ENCODE data around the gene TRIB2. TPM values are rescaled to one million over a fixed set of nuclear protein-coding genes. Genes with fewer than 3 reads are reported as not detected.

Gene TRIB2
- total and polyA plus RNA-seq, 4 donors: 23.3 to 75.7 (median 51.5) TPM

DNA sequence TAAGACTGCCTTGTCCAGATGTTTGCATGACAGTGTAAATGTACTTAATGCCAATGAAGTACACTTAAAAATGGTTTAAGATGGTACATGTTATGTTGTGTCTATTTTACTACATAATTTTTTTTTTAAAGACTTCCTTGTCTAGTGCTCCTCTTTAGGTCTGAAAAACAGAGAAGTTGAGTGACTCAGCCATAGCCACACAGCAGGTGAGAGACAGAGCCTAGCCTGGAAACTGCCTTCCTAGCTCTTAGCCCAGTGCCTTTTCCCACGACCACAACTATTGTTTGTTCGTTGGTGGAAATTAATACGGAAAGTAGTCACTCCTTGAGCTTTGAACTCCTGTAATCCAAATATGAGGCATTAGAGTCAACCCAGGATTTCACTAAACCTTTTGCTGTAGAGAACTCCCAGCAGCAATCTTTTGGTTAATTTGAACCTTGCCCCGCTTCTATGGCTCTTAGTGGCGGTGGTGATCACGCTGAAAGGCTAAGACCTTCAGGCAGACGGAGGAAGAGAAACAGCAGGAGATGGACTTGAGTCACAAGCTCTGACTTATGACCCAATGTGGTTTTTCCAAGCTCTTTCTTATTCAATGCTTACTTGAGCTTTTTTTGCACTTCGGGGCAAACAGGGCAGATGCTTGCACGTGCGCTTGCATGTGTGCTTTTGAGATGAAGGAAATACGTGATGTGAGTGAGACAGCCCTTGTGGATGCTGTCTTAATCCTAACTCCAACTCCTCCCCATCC, 21.2 kb downstream of the TRIB2 start:
- Histone ChIP-seq H3K27me3 (ENCODE audit: control insufficient read depth in 1 of 2, insufficient read depth in 2 of 2, low read length in 1 of 2) (no peaks in the 10 kb centered on the region), H3K9me3 (ENCODE audit: control insufficient read depth, low read length) (no peaks in the 10 kb centered on the region), H3K4me1 (ENCODE audit: control insufficient read depth in 1 of 2, insufficient read depth in 2 of 2, low read length in 2 of 2) (no peaks in the 10 kb centered on the region), H3K36me3 (ENCODE audit: control insufficient read depth in 1 of 2, insufficient read depth in 2 of 2, low read length in 1 of 2) (peaks cover 1 to 2% of the 10 kb centered on the region in 2 donors), H3K4me3 (ENCODE audit: low read length in 2 of 2) (no peak overlapping the region), H3K27ac (ENCODE audit: low read depth in 1 of 2, low read length in 2 of 2) (no peak overlapping the region)
- ATAC-seq (ENCODE audit: low FRiP score) (no peak), DNase-seq (no peak)
- 83 to 85% methylated on average over 11 of the region's 11 CpGs for WGBS, 2 donors
- intact Hi-C loops (cut with DNase I): no loop called here

DNA sequence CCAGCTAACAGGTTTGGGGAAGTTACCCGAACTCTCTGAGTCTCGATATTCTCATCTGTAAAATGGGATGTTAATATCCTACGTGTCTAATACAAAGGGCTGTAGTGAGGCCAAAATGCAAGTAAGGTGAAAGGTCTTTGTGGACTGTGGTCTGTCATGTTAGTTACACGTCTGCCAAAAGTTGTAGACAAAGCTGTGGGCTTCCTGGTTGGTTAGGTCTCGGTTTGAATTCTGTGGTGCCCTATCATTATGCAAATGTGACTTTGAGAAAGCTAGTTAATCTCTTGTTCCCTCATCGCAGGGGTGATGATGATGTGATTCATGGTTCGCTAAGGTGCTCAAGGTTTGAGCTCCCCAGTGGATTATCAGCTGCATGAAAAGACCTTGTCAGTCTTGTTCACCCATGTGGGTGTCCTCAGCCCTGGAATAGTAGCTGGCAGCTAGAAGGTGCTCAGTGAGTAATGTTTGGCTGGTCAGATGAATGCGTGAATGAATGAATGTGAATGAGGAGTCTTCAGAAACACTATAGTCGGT, 23.1 kb downstream of the TRIB2 start:
- Histone ChIP-seq H3K27ac (ENCODE audit: low read depth in 1 of 2, low read length in 2 of 2) (no peak overlapping the region), H3K36me3 (ENCODE audit: control insufficient read depth in 1 of 2, insufficient read depth in 2 of 2, low read length in 1 of 2) (peaks cover 1 to 2% of the 10 kb centered on the region in 2 donors)
- intact Hi-C loops (cut with DNase I): no loop called here

DNA sequence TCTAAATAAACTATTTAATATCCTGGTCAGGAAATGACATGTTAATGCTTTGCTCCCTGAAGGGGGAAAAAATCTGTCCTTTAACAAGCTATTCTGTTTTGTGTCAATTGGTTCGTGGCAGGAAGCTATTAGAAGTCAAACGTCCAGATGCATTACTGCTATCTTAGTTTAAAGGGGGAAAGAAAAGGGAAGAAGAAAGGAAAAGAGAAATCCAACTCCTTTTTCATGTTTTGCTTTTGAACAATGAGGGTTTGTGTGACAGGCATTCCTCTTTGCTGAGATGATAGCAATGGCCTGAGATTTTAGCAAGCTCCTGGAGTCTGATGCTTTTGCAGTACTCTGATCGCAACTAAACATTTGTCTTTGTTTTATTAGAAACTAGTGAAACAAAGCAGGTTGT, 24.6 kb downstream of the TRIB2 start:
- no peaks in the 10 kb centered on the region for H3K4me1 ChIP-seq (ENCODE audit: control insufficient read depth in 1 of 2, insufficient read depth in 2 of 2, low read length in 2 of 2)
- no peak overlapping the region for H3K4me3 ChIP-seq (ENCODE audit: low read length in 2 of 2)
- no peaks in the 10 kb centered on the region for H3K27me3 ChIP-seq (ENCODE audit: control insufficient read depth in 1 of 2, insufficient read depth in 2 of 2, low read length in 1 of 2)
- DNase-seq (no peak), ATAC-seq (ENCODE audit: low FRiP score) (no peak)
- peaks cover 0 to 2% of the 10 kb centered on the region in 2 donors for H3K36me3 ChIP-seq (ENCODE audit: control insufficient read depth in 1 of 2, insufficient read depth in 2 of 2, low read length in 1 of 2)
- H3K9me3 ChIP-seq (ENCODE audit: control insufficient read depth, low read length): no peaks in the 10 kb centered on the region
- WGBS, 2 donors: 61 to 62% methylated on average over 3 of the region's 3 CpGs
- no peak overlapping the region for H3K27ac ChIP-seq (ENCODE audit: low read depth in 1 of 2, low read length in 2 of 2)
- intact Hi-C loops (cut with DNase I): no loop called here

More for the DNA sequence above, 23.1 kb downstream of the TRIB2 start:
- WGBS, 2 donors: 93 to 94% methylated on average over 9 of the region's 9 CpGs
- Histone ChIP-seq H3K9me3 (ENCODE audit: control insufficient read depth, low read length) (no peaks in the 10 kb centered on the region), H3K27me3 (ENCODE audit: control insufficient read depth in 1 of 2, insufficient read depth in 2 of 2, low read length in 1 of 2) (no peaks in the 10 kb centered on the region), H3K4me1 (ENCODE audit: control insufficient read depth in 1 of 2, insufficient read depth in 2 of 2, low read length in 2 of 2) (no peaks in the 10 kb centered on the region), H3K4me3 (ENCODE audit: low read length in 2 of 2) (no peak overlapping the region)
- DNase-seq (no peak), ATAC-seq (ENCODE audit: low FRiP score) (no peak)

DNA sequence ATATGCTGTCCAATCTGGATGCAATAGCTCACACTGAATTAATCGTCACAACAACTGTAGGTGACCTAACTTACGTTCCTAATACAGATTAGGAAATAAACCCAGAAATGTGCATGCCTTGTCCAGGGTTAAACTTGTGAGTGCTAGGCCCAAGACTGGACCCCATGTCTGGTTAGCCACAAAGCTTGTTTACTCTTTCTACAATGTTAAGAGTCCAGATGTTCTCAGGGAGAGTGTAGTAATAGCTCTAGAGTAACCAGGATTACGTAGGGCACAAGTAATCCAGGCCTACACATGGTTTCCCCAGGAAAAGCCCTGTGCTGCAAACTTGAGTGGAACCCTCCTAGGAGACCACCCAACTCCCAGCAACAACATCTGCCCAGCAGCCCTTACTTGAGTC, 26.2 kb downstream of the TRIB2 start:
- 84 to 90% methylated on average over 3 of the region's 3 CpGs for WGBS, 2 donors
- no peaks in the 10 kb centered on the region for H3K4me1 ChIP-seq (ENCODE audit: control insufficient read depth in 1 of 2, insufficient read depth in 2 of 2, low read length in 2 of 2)
- ATAC-seq (ENCODE audit: low FRiP score) (no peak), DNase-seq (no peak)
- intact Hi-C loops (cut with DNase I): no loop called here
- H3K27me3 ChIP-seq (ENCODE audit: control insufficient read depth in 1 of 2, insufficient read depth in 2 of 2, low read length in 1 of 2): no peaks in the 10 kb centered on the region
- H3K36me3 ChIP-seq (ENCODE audit: control insufficient read depth in 1 of 2, insufficient read depth in 2 of 2, low read length in 1 of 2): peaks cover 0 to 2% of the 10 kb centered on the region in 2 donors
- no peak overlapping the region for H3K27ac ChIP-seq (ENCODE audit: low read depth in 1 of 2, low read length in 2 of 2)
- no peak overlapping the region for H3K4me3 ChIP-seq (ENCODE audit: low read length in 2 of 2)
- peaks cover 2% of the 10 kb centered on the region for H3K9me3 ChIP-seq (ENCODE audit: control insufficient read depth, low read length)

DNA sequence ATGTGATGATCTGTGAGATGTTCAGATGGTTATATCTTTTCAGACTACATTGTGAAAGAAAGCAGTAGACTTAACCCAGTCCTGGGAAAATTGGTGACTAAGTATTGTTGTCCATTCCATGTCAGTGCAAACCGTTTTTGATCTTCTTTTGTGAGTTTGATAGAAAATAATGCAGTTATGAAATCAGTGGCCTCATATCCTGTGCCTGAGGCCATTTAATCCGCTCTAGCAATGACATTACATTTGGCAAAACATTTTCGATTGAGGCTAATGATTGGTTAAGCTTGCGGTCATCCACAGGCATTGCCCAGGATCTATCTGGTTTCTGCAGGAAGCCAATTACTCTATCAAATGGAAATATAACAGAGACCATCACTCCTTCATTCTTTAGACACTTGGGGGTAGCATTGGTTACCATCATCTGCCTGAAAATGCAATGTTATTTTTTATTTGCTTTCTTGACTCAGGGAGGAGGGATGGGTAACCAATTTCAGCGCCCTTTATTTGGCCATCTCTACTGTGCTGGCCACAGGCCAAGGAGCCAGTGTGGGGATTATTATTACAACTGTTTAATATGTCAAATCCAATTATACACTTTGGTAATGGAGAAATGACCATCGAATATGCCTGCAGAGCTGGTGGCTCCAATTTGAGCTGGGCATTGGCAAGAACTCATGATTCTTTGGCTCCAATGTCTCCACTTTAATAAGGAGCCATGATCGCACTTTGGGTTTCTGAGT, 33.6 kb downstream of the TRIB2 start:
- Histone ChIP-seq H3K27me3 (ENCODE audit: control insufficient read depth in 1 of 2, insufficient read depth in 2 of 2, low read length in 1 of 2) (no peaks in the 10 kb centered on the region), H3K4me3 (ENCODE audit: low read length in 2 of 2) (no peak overlapping the region), H3K9me3 (ENCODE audit: control insufficient read depth, low read length) (peaks cover 2% of the 10 kb centered on the region), H3K4me1 (ENCODE audit: control insufficient read depth in 1 of 2, insufficient read depth in 2 of 2, low read length in 2 of 2) (no peaks in the 10 kb centered on the region), H3K27ac (ENCODE audit: low read depth in 1 of 2, low read length in 2 of 2) (no peak overlapping the region), H3K36me3 (ENCODE audit: control insufficient read depth in 1 of 2, insufficient read depth in 2 of 2, low read length in 1 of 2) (peaks cover 0 to 2% of the 10 kb centered on the region in 2 donors)
- 83 to 85% methylated on average over 7 of the region's 7 CpGs for WGBS, 2 donors
- intact Hi-C loops (cut with DNase I): no loop called here
- ATAC-seq (ENCODE audit: low FRiP score) (no peak), DNase-seq (no peak)

DNA sequence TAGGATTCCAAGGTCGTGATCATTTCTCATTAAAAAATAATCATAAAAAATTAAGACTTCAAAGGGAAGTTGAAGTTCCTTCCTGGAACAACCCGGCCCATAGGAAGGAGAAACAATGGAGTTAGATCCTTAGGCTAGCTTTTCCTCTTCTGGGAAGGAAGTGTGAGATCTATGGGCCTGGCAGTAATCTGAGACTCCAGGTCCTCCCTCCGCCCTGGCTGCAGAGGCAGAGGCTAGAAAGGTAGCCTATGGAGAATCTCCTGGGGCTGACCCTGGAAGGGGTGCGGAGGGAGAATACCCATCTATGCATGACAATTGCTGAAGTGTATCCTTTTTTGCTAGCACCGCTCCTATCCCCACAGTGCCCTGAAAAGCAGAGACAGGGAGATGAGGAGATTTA, 37.9 kb downstream of the TRIB2 start:
- ATAC-seq (ENCODE audit: low FRiP score): no peak
- Histone ChIP-seq H3K36me3 (ENCODE audit: control insufficient read depth in 1 of 2, insufficient read depth in 2 of 2, low read length in 1 of 2) (no peaks in the 10 kb centered on the region), H3K4me3 (ENCODE audit: low read length in 2 of 2) (no peak overlapping the region), H3K9me3 (ENCODE audit: control insufficient read depth, low read length) (no peaks in the 10 kb centered on the region), H3K27ac (ENCODE audit: low read depth in 1 of 2, low read length in 2 of 2) (no peak overlapping the region), H3K4me1 (ENCODE audit: control insufficient read depth in 1 of 2, insufficient read depth in 2 of 2, low read length in 2 of 2) (no peaks in the 10 kb centered on the region), H3K27me3 (ENCODE audit: control insufficient read depth in 1 of 2, insufficient read depth in 2 of 2, low read length in 1 of 2) (no peaks in the 10 kb centered on the region)
- 95 to 96% methylated on average over 5 of the region's 5 CpGs for WGBS, 2 donors
- DNase-seq: no peak
- intact Hi-C loops (cut with DNase I): no loop called here

DNA sequence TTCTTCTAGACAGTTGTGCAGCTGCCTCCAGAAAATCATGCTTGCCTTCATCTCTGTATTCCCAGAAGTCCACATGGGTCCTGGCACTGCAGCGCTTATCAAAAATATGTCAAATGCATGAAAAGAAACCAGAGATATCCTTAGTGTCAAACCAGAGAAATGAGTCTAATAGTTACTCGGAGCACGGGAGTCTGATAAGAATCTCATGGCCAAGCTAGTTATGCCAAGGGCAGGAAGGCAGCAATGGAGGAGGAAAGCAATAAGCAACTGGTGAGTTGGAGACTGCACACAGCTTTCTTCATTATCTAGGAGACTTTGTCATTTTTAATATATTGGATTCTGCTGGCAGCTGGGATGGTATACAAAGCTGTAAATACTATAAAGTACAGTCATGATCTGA, 38.6 kb downstream of the TRIB2 start:
- no peak for ATAC-seq (ENCODE audit: low FRiP score)
- H3K4me1 ChIP-seq (ENCODE audit: control insufficient read depth in 1 of 2, insufficient read depth in 2 of 2, low read length in 2 of 2): no peaks in the 10 kb centered on the region
- intact Hi-C loops (cut with DNase I): no loop called here

DNA sequence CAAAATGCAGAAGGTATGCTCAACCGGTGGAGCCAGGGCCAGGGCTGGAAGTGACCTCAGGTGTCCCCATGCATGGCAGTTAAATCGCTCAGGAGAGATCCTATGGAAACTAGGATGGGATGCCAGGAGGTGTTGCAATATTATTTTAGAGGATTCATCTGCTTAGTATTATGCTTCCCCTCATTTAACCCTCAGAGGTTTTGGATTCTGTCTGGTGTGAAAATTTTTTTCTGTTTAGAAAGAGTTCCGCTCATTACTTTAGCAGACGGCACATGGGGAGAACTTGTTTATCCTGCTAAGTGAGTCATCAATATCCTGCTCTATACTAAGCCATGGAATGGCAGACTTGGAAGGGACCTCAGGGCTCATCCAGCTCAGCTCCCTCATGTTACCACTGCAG, 42.5 kb downstream of the TRIB2 start:
- no peaks in the 10 kb centered on the region for H3K27me3 ChIP-seq (ENCODE audit: control insufficient read depth in 1 of 2, insufficient read depth in 2 of 2, low read length in 1 of 2)
- ATAC-seq (ENCODE audit: low FRiP score) (no peak), DNase-seq (no peak)
- H3K4me1 ChIP-seq (ENCODE audit: control insufficient read depth in 1 of 2, insufficient read depth in 2 of 2, low read length in 2 of 2): no peaks in the 10 kb centered on the region
- 71 to 72% methylated on average over 4 of the region's 4 CpGs for WGBS, 2 donors
- H3K9me3 ChIP-seq (ENCODE audit: control insufficient read depth, low read length): peaks cover under 1% of the 10 kb centered on the region
- intact Hi-C loops (cut with DNase I): no loop called here
- no peaks in the 10 kb centered on the region for H3K36me3 ChIP-seq (ENCODE audit: control insufficient read depth in 1 of 2, insufficient read depth in 2 of 2, low read length in 1 of 2)
- H3K27ac ChIP-seq (ENCODE audit: low read depth in 1 of 2, low read length in 2 of 2): no peak overlapping the region
- no peak overlapping the region for H3K4me3 ChIP-seq (ENCODE audit: low read length in 2 of 2)

More for the DNA sequence above, 38.6 kb downstream of the TRIB2 start:
- DNase-seq: no peak
- Histone ChIP-seq H3K27me3 (ENCODE audit: control insufficient read depth in 1 of 2, insufficient read depth in 2 of 2, low read length in 1 of 2) (no peaks in the 10 kb centered on the region), H3K4me3 (ENCODE audit: low read length in 2 of 2) (no peak overlapping the region), H3K9me3 (ENCODE audit: control insufficient read depth, low read length) (no peaks in the 10 kb centered on the region), H3K36me3 (ENCODE audit: control insufficient read depth in 1 of 2, insufficient read depth in 2 of 2, low read length in 1 of 2) (no peaks in the 10 kb centered on the region), H3K27ac (ENCODE audit: low read depth in 1 of 2, low read length in 2 of 2) (no peak overlapping the region)
- 38 to 40% methylated on average over 3 of the region's 3 CpGs for WGBS, 2 donors
